ENCODE data around the gene MDH1. TPM values are rescaled to one million over a fixed set of nuclear protein-coding genes. Genes with fewer than 3 reads are reported as not detected.

The MDH1 gene
- total RNA-seq, 2 donors from 2014 or later: 142 to 155 TPM

Other genes with a start within 250 kb of the MDH1 start
- gene WDPCP, start 486 bp upstream of the MDH1 start, total RNA-seq: 10 to 100 TPM in 1 of 2 donors, 1 to 10 TPM in 1; 8.7 to 15.7 TPM

Measured in natural killer cell treated with Interleukin-12 subunit alpha and Interleukin-12 subunit beta and Interleukin-15 and Interleukin-18, amount 100 ng/mL, for 72 hours (primary cell).